ENCODE data around the gene TEKT3. TPM values are rescaled to one million over a fixed set of nuclear protein-coding genes. Genes with fewer than 3 reads are reported as not detected.

TEKT3 gene
- polyA plus RNA-seq, 1 of the 3 experiments (the other 2 are of a cell fraction), result 0.62 TPM

DNA sequence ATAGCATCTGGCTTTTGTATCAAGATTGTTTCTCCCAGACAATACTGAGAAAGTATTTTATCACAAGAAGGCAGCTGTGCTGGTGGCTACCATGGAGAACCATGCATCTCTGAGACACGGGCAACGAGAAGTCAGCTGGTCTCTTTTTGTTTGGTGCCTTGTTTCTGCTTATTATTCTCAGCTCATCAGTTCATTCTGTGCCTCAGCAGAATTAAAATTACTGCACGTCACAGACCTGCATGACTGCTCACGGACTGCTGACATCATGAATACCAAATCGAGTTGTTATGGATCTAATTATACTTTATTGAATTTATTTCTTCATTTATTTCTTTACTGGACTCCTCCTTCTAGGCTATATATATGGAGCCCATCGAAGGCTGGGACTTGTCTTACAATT lies 57.3 kb downstream of the TEKT3 start:
- POLR2A ChIA-PET, result no interaction called here

More for the DNA sequence above, 57.3 kb downstream of the TEKT3 start:
- H3K36me3 ChIP-seq (replicated peaks in 1 of 2; ENCODE audit: control insufficient read depth in 1 of 2, insufficient read depth in 2 of 2, low read length in 1 of 2), result no peaks in the 10 kb centered on the region
- no peaks in the 10 kb centered on the region for H3F3A ChIP-seq (replicated peaks; ENCODE audit: insufficient read depth)
- H3K4me1 ChIP-seq (ENCODE audit: control insufficient read depth in 1 of 2, insufficient read depth in 2 of 2, low read depth in 1 of 2, low read length in 1 of 2), result peaks cover 0 to 14% of the 10 kb centered on the region in 2 experiments; a peak in 2 of 4 replicates
- 47% methylated on average over 6 of the region's 6 CpGs for WGBS (ENCODE audit: low lambda C conversion rate)
- no peak overlapping the region; a peak in 1 of 4 replicates for H3K27ac ChIP-seq (ENCODE audit: low read depth in 2 of 2, low read length in 1 of 2)
- no peak overlapping the region for H2AFZ ChIP-seq (ENCODE audit: low read depth)
- H3K9ac ChIP-seq, result no peak overlapping the region
- no peak overlapping the region for H3K4me2 ChIP-seq
- H3K79me2 ChIP-seq (ENCODE audit: insufficient read depth), result no peaks in the 10 kb centered on the region
- DNase-seq, result no peak
- H4K20me1 ChIP-seq (ENCODE audit: insufficient read depth), result no peaks in the 10 kb centered on the region
- H3K27me3 ChIP-seq (ENCODE audit: insufficient read depth), result no peaks in the 10 kb centered on the region; the same call in 1 of the 2 replicates
- no peaks in the 10 kb centered on the region for H3K9me2 ChIP-seq
- TF ChIP-seq, protein P1, sequence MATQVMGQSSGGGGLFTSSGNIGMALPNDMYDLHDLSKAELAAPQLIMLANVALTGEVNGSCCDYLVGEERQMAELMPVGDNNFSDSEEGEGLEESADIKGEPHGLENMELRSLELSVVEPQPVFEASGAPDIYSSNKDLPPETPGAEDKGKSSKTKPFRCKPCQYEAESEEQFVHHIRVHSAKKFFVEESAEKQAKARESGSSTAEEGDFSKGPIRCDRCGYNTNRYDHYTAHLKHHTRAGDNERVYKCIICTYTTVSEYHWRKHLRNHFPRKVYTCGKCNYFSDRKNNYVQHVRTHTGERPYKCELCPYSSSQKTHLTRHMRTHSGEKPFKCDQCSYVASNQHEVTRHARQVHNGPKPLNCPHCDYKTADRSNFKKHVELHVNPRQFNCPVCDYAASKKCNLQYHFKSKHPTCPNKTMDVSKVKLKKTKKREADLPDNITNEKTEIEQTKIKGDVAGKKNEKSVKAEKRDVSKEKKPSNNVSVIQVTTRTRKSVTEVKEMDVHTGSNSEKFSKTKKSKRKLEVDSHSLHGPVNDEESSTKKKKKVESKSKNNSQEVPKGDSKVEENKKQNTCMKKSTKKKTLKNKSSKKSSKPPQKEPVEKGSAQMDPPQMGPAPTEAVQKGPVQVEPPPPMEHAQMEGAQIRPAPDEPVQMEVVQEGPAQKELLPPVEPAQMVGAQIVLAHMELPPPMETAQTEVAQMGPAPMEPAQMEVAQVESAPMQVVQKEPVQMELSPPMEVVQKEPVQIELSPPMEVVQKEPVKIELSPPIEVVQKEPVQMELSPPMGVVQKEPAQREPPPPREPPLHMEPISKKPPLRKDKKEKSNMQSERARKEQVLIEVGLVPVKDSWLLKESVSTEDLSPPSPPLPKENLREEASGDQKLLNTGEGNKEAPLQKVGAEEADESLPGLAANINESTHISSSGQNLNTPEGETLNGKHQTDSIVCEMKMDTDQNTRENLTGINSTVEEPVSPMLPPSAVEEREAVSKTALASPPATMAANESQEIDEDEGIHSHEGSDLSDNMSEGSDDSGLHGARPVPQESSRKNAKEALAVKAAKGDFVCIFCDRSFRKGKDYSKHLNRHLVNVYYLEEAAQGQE (IDR thresholded peaks at IDR 0.05; ENCODE audit: low read depth, low read length), result no peak
- TF ChIP-seq, protein P2, sequence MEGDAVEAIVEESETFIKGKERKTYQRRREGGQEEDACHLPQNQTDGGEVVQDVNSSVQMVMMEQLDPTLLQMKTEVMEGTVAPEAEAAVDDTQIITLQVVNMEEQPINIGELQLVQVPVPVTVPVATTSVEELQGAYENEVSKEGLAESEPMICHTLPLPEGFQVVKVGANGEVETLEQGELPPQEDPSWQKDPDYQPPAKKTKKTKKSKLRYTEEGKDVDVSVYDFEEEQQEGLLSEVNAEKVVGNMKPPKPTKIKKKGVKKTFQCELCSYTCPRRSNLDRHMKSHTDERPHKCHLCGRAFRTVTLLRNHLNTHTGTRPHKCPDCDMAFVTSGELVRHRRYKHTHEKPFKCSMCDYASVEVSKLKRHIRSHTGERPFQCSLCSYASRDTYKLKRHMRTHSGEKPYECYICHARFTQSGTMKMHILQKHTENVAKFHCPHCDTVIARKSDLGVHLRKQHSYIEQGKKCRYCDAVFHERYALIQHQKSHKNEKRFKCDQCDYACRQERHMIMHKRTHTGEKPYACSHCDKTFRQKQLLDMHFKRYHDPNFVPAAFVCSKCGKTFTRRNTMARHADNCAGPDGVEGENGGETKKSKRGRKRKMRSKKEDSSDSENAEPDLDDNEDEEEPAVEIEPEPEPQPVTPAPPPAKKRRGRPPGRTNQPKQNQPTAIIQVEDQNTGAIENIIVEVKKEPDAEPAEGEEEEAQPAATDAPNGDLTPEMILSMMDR (IDR thresholded peaks at IDR 0.05), result no peak
- TF ChIP-seq RFX5 (IDR thresholded peaks at IDR 0.05; ENCODE audit: low read length), result no peak
- TF ChIP-seq CHD2 (IDR thresholded peaks at IDR 0.05; ENCODE audit: low read length, partially characterized antibody), result no peak
- no peak for TF ChIP-seq EZH2phosphoT487 (IDR thresholded peaks at IDR 0.05; ENCODE audit: borderline replicate concordance, low read depth)
- TF ChIP-seq, protein P3, sequence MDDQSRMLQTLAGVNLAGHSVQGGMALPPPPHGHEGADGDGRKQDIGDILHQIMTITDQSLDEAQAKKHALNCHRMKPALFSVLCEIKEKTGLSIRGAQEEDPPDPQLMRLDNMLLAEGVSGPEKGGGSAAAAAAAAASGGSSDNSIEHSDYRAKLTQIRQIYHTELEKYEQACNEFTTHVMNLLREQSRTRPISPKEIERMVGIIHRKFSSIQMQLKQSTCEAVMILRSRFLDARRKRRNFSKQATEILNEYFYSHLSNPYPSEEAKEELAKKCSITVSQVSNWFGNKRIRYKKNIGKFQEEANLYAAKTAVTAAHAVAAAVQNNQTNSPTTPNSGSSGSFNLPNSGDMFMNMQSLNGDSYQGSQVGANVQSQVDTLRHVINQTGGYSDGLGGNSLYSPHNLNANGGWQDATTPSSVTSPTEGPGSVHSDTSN (IDR thresholded peaks at IDR 0.05), result no peak
- no peak for TF ChIP-seq POLR2AphosphoS5 (IDR thresholded peaks at IDR 0.05; ENCODE audit: low read depth, low read length)
- no peak for TF ChIP-seq GABPA (IDR thresholded peaks at IDR 0.05; ENCODE audit: low read depth)
- TF ChIP-seq, protein P4, sequence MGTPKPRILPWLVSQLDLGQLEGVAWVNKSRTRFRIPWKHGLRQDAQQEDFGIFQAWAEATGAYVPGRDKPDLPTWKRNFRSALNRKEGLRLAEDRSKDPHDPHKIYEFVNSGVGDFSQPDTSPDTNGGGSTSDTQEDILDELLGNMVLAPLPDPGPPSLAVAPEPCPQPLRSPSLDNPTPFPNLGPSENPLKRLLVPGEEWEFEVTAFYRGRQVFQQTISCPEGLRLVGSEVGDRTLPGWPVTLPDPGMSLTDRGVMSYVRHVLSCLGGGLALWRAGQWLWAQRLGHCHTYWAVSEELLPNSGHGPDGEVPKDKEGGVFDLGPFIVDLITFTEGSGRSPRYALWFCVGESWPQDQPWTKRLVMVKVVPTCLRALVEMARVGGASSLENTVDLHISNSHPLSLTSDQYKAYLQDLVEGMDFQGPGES (IDR thresholded peaks at IDR 0.05; ENCODE audit: low read depth, low read length), result no peak
- TF ChIP-seq, protein P5, sequence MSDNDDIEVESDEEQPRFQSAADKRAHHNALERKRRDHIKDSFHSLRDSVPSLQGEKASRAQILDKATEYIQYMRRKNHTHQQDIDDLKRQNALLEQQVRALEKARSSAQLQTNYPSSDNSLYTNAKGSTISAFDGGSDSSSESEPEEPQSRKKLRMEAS (IDR thresholded peaks at IDR 0.05; ENCODE audit: low read depth), result no peak
- TF ChIP-seq MEF2A (IDR thresholded peaks at IDR 0.05; ENCODE audit: borderline replicate concordance, low read depth), result no peak
- TF ChIP-seq SIN3A (IDR thresholded peaks at IDR 0.05; ENCODE audit: borderline replicate concordance, low read depth, low read length), result no peak
- TF ChIP-seq, protein P6, sequence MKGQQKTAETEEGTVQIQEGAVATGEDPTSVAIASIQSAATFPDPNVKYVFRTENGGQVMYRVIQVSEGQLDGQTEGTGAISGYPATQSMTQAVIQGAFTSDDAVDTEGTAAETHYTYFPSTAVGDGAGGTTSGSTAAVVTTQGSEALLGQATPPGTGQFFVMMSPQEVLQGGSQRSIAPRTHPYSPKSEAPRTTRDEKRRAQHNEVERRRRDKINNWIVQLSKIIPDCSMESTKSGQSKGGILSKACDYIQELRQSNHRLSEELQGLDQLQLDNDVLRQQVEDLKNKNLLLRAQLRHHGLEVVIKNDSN (IDR thresholded peaks at IDR 0.05; ENCODE audit: borderline replicate concordance, low read depth), result no peak
- no peak for TF ChIP-seq MXI1 (IDR thresholded peaks at IDR 0.05; ENCODE audit: low read depth, low read length)
- TF ChIP-seq JUND (IDR thresholded peaks at IDR 0.05), result no peak
- H3K9me3 ChIP-seq, result no peaks in the 10 kb centered on the region
- H3K4me3 ChIP-seq (ENCODE audit: low read depth in 2 of 2, low read length in 1 of 2), result no peak overlapping the region
- CTCF ChIA-PET, result interaction anchor here (0.8 kb wide), 2 partner anchors 27 to 53 kb away, joined by 3 read pairs; no protein-coding TSS in a partner anchor

Data from SK-N-SH (cell line).